ENCODE measurements around the gene KIAA2012. TPM values are rescaled to one million over a fixed set of nuclear protein-coding genes. Genes with fewer than 3 reads are reported as not detected.

The KIAA2012 gene
- total and polyA plus RNA-seq, 2 of the 8 experiments (the other 6 are each of a cell fraction or from before 2014, with no cell fraction given): not detected

DNA sequence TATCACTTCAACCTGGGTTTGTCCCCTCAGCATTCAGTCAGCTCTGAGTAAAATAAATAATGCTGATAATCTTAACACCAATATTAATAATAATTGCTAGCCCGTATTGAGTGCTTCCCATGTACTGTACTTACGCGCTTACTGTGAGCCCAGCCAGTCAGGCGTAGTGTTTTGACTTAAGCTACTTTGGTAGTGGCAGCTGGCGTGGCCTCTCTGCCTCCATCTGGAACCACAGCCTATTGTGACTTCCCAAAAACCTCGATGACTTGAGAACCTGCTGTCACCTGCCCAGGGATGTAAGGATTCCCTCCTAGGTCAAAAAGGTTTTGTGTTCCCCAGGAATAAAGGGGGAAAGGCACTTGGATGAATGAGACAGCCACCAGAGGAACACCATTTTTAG lies 112.1 kb downstream of the KIAA2012 start (continued):
- TF ChIP-seq, protein P1, sequence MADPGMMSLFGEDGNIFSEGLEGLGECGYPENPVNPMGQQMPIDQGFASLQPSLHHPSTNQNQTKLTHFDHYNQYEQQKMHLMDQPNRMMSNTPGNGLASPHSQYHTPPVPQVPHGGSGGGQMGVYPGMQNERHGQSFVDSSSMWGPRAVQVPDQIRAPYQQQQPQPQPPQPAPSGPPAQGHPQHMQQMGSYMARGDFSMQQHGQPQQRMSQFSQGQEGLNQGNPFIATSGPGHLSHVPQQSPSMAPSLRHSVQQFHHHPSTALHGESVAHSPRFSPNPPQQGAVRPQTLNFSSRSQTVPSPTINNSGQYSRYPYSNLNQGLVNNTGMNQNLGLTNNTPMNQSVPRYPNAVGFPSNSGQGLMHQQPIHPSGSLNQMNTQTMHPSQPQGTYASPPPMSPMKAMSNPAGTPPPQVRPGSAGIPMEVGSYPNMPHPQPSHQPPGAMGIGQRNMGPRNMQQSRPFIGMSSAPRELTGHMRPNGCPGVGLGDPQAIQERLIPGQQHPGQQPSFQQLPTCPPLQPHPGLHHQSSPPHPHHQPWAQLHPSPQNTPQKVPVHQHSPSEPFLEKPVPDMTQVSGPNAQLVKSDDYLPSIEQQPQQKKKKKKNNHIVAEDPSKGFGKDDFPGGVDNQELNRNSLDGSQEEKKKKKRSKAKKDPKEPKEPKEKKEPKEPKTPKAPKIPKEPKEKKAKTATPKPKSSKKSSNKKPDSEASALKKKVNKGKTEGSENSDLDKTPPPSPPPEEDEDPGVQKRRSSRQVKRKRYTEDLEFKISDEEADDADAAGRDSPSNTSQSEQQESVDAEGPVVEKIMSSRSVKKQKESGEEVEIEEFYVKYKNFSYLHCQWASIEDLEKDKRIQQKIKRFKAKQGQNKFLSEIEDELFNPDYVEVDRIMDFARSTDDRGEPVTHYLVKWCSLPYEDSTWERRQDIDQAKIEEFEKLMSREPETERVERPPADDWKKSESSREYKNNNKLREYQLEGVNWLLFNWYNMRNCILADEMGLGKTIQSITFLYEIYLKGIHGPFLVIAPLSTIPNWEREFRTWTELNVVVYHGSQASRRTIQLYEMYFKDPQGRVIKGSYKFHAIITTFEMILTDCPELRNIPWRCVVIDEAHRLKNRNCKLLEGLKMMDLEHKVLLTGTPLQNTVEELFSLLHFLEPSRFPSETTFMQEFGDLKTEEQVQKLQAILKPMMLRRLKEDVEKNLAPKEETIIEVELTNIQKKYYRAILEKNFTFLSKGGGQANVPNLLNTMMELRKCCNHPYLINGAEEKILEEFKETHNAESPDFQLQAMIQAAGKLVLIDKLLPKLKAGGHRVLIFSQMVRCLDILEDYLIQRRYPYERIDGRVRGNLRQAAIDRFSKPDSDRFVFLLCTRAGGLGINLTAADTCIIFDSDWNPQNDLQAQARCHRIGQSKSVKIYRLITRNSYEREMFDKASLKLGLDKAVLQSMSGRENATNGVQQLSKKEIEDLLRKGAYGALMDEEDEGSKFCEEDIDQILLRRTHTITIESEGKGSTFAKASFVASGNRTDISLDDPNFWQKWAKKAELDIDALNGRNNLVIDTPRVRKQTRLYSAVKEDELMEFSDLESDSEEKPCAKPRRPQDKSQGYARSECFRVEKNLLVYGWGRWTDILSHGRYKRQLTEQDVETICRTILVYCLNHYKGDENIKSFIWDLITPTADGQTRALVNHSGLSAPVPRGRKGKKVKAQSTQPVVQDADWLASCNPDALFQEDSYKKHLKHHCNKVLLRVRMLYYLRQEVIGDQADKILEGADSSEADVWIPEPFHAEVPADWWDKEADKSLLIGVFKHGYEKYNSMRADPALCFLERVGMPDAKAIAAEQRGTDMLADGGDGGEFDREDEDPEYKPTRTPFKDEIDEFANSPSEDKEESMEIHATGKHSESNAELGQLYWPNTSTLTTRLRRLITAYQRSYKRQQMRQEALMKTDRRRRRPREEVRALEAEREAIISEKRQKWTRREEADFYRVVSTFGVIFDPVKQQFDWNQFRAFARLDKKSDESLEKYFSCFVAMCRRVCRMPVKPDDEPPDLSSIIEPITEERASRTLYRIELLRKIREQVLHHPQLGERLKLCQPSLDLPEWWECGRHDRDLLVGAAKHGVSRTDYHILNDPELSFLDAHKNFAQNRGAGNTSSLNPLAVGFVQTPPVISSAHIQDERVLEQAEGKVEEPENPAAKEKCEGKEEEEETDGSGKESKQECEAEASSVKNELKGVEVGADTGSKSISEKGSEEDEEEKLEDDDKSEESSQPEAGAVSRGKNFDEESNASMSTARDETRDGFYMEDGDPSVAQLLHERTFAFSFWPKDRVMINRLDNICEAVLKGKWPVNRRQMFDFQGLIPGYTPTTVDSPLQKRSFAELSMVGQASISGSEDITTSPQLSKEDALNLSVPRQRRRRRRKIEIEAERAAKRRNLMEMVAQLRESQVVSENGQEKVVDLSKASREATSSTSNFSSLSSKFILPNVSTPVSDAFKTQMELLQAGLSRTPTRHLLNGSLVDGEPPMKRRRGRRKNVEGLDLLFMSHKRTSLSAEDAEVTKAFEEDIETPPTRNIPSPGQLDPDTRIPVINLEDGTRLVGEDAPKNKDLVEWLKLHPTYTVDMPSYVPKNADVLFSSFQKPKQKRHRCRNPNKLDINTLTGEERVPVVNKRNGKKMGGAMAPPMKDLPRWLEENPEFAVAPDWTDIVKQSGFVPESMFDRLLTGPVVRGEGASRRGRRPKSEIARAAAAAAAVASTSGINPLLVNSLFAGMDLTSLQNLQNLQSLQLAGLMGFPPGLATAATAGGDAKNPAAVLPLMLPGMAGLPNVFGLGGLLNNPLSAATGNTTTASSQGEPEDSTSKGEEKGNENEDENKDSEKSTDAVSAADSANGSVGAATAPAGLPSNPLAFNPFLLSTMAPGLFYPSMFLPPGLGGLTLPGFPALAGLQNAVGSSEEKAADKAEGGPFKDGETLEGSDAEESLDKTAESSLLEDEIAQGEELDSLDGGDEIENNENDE (IDR thresholded peaks at IDR 0.05; ENCODE audit: insufficient replicate concordance, low read length): no peak
- TF ChIP-seq CBX8 (IDR thresholded peaks at IDR 0.05; ENCODE audit: borderline replicate concordance, low read depth, low read length): no peak
- TF ChIP-seq RBBP5 (IDR thresholded peaks at IDR 0.05; ENCODE audit: borderline replicate concordance, low read depth, low read length): no peak
- TF ChIP-seq TAF1 (IDR thresholded peaks at IDR 0.05; ENCODE audit: low read depth, low read length): no peak
- TF ChIP-seq, protein P2, sequence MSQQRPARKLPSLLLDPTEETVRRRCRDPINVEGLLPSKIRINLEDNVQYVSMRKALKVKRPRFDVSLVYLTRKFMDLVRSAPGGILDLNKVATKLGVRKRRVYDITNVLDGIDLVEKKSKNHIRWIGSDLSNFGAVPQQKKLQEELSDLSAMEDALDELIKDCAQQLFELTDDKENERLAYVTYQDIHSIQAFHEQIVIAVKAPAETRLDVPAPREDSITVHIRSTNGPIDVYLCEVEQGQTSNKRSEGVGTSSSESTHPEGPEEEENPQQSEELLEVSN (IDR thresholded peaks at IDR 0.05): no peak
- no peak for TF ChIP-seq GABPA (IDR thresholded peaks at IDR 0.05; ENCODE audit: borderline replicate concordance, insufficient read depth, low read length)
- no peak for TF ChIP-seq TEAD4 (IDR thresholded peaks at IDR 0.05; ENCODE audit: low read depth, low read length)
- TF ChIP-seq, protein P3, sequence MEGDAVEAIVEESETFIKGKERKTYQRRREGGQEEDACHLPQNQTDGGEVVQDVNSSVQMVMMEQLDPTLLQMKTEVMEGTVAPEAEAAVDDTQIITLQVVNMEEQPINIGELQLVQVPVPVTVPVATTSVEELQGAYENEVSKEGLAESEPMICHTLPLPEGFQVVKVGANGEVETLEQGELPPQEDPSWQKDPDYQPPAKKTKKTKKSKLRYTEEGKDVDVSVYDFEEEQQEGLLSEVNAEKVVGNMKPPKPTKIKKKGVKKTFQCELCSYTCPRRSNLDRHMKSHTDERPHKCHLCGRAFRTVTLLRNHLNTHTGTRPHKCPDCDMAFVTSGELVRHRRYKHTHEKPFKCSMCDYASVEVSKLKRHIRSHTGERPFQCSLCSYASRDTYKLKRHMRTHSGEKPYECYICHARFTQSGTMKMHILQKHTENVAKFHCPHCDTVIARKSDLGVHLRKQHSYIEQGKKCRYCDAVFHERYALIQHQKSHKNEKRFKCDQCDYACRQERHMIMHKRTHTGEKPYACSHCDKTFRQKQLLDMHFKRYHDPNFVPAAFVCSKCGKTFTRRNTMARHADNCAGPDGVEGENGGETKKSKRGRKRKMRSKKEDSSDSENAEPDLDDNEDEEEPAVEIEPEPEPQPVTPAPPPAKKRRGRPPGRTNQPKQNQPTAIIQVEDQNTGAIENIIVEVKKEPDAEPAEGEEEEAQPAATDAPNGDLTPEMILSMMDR (IDR thresholded peaks at IDR 0.05; ENCODE audit: control extremely low read depth in 1 of 3, insufficient read depth in 1 of 3, low read depth in 1 of 3, low read length in 3 of 3): no peak

Data from H1 (cell line).